Measurements from ENCODE around the gene MR1.

MR1 gene

DNA sequence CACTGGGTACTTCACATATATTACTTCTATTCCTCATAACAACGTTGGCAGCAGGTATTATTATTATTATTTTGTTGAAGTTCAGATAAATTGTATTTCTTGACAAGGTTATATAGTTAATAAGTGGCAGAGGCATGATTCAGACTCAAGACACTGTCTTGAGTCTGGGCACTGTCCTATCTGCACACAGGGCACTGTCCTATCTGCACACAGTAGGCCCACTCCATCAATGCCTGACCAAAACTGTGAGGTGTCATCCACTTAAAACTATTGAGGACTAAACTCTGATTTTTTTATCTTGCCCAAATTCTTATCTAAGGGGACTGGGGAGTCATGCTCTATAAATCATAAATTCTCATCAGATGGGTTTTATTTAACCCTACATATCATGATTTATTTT is 30.9 kb downstream of the MR1 start:
- no peak for DNase-seq

DNA sequence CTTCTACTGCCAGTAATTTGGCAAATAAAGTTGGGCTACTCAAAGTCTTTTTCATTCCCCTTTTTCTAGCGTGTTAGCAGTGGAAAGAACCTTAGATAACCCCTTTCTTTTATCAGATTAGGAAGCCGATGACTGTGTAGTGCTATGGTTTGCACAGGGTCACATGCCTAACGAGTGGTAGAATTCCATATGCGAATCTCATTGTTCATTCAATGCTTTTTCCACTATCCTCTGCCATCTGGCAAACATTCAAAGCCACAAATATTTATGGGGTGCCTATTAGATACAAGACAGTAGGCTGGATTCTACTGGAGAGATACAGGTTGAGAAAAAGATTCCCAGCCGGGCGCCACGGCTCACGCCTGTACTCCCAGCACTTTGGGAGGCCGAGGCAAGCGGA is 39.9 kb downstream of the MR1 start:
- DNase-seq, result no peak

DNA sequence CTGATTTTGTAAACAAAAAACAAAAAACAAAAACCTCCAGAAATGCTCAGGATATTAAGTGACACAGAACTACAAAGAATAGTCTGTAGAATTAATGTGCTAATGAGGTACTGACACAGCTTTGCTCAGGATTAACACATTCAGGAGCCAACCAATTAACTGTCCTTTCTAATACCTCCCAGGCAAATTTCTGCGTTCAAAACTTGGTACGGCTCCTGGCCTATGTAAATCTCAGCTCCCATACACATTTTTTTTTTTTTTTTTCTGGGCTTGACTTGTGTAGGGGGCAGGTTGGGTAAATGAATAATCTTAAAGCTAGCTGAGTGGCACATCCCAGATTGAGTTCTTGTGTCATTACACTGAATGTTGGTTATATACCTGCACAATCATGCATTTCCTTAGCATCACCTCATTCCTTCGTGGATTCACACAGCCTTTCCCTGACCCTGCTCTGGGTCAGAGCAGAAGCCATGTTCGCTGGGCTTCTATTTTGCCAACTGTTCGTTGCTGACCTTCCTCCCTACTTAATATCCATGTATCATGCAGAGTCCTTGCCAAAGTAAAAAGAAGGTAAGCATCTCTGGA is 42.1 kb downstream of the MR1 start:
- DNase-seq, result no peak

DNA sequence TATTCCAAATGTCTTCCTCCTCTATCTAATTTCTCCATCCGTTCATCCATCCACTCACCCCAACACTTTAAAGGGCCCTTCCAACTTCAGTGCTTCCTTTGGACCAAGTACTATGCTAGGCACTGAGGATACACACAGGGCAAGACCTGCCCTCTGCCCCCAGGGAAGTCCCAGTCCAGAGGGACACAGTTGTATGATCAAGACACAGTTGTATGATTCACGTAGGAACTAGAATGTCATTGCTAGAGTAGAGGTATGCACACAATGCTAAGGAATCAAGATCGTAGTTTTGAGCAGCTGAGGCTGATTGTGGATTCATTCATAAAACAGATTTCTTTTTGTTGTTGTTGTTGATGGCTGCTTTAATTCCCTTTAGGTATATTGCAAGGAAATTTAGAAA is 43.1 kb downstream of the MR1 start:
- DNase-seq, result no peak

DNA sequence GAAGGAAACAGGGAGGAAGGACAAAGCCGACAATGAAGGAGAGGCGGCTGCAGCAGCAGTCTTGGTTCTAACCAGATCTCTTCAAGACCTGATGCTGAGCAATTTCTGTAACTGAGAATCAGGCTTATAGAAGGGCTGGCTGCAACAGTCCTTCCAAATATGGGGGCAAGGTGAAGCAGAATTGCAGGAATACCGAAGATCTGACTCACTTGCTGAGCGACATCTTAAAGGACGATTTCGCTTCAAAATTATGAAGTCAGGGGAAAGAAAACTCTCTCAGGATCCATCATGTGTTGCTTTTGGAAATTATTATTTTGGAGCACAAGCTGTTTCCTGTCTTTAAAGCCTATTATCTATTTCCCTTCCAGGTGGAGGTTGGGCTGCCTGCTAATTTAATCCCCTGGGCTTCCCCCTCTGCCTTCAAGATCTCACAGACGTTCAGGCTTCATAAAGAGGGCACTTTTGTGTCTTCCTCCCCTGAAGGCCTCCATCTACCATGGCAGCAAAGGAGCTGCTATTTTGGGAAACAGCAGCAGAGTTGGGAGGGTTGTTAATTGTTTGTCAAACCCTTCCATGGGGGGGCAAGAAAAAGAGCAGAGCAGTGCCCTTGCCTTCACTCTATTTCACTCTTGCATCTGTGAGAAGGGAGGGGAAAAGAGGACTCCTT is 43.9 kb downstream of the MR1 start:
- no peak for DNase-seq

DNA sequence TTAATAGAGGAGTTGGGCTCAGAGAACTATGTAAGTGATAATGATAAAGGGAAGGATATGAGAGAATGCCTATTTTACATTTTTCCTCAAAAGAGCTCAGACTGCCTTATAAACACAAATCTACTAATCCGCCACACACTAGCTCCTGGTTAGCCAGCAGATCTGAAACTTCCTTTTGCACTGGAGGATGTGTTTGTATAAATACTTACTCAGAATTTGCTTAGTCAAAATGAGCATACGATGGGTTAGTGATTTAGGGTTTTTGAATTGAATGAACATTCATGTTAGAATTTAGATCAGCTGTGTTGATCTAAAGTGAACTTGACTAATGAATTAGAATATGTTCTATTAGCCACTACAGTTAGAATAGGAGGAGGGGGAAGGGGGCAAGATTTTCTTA is 45.6 kb downstream of the MR1 start:
- DNase-seq, result no peak

DNA sequence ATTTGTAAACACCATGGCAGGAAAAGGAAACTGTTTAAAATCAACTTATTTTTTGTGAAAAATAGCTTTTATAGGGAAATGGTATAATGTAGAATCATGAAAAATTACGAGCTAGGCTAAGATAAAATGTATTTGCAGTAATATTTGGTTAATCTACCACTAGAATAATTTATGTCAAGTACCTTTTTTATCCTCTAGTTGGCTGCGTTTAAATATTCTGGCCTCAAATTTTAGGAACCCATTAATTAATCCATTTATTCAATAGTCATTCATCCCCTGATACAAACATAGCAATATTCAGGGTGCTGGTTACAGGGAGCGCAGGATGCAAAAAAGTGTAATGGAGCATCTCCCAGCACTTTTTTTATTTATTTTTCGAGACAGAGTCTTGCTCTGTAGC is 46.1 kb downstream of the MR1 start:
- DNase-seq, result no peak

DNA sequence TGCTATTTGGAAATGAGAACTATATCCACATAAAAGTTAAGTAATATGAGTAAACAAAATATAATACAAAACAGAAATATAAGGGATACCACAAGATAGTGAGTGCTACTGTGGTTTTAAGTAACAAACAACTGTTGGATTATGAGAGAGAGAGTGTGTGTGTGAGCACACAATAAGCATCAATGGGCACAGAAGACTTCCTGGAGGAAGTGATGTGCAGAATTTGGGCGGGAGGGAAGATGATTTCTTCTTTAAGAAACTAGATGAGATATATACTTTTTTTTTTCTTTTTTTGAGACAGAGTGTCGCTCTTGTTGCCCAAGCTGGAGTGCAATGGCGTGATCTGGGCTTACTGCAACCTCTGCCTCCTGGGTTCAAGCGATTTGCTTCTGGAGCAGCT is 46.8 kb downstream of the MR1 start:
- no peak for DNase-seq

DNA sequence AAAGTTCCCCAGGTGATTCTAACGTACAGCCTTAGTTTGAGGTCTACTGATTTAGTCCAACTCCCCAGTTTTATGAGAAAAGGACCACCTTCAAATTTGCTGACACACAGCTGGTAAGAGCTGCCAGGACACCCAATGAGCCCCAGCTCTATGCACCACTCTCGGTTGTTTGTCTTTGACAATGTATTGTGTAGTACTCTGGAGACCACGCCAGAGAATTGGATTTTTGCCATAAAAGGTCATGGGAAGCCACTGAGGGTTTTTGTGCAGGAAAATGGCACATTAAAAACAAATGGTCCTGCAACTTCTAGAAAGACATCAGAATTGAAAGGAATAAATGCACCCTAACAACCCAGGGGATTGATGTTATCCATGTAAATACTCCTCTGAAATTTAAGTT is 47.6 kb downstream of the MR1 start:
- DNase-seq, result no peak

DNA sequence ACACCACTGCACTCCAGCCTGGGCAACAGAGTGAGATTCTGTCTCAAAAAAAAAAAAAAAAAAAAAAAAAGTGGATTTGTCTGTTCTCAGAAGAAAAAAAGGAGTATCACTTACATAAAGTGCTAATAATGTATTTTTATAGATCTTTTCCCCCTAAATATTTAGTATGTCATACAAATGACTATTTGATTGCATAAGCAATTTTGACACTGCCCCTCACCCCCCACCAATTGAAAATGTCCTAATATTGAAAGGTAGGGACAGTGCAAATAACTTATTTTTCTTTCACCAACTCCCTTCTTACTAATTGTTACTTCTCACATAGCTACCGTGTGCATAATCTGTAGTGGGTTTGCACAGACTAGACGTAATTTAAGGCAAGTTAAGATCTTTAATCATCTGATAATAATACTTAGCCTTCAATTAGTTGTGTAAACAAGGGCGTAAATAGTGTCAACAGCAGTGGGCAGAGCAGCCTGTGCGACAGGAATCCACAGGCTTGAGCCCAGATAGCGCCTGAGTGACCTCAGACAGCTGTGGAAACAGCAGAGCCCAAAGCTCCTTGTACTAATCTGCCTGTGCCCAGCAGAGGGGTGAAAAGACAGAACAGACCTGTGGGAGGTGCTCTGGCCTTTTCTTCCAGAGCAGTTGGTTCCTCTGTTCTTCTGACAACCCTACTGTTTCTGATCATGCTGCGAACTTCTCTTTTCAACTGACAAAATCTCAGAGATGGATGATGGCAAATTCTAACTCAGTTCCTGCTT is 50.2 kb downstream of the MR1 start:
- peak; percentile 78 for DNase-seq

DNA sequence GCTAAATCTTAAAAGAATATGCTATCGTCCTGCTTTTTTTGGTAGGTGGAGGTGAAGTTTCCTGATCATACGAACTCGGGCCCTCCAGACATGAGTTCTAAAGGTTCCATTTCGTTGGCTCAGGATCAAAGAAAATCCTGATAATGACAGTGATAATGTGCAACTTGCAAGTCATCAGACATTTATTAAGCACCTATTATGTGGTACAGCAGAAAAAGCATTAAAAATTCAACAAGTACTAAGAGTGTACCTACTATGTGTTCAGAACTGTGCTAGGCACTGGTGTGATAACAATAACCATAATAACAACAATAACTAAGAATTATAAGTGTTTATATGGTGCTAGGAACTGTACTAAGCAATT is 50.8 kb downstream of the MR1 start:
- no peak for DNase-seq

DNA sequence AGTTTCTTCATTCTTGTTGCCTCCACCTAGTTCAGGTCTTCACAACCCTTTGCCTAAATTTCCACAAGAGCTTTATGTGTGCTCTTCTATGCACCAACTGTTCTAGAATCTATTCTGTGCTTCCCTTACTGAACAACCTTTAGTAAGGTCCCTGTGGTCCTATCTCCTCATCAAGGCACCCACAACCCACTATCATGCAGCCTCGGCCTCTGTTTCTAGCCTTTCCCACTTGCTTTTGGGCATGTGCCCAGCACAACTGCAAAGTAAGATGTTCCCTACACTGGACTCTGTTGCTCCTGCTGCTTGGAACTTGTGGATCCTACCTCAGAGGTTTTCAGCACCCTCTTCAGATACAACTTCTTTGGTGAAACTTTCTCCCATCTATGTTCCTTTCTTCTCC is 52.3 kb downstream of the MR1 start:
- no peak for DNase-seq

DNA sequence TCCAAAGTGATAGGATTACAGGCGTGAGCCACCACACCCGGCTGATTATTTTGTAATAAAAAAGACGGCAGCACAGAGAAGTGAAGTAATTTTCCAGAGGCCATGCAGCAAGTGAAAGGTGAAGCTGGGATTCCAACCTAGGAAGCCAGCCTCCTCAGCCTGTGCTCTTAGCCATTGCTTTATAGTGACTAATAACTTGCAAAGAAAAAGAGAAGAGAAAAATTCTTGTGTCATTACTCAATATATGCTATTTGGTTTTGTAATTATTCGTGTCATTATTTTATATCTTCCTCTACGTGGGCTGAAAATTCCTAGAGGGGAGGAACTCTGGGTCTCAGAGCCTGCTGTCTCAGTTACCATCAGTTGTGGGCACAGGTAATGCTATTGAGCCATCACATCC is 53.1 kb downstream of the MR1 start:
- DNase-seq, result no peak

DNA sequence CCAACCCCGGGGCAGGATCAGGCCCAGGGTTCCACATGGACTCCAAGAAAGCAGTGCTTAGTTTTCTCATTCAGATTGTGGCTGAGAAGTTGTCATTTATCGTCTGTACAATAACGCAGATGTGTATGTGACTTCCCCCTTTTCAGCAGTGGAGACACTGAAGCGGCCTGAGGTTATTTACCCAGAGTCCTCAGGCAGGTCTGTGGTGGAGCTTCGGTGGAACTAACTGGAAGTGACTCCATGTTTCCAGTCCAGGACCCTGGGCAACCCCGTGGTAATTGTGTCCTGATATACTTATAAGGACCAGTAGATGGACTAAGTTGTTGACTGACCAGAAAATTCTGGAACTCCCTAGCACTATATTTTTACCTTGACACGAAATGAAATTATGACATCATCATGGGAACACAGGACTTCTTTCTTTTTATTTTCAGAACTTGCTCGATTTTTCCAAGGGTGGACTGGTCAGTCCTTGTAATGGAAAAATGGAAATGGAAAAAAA is 53.7 kb downstream of the MR1 start:
- DNase-seq, result peak; percentile 37

DNA sequence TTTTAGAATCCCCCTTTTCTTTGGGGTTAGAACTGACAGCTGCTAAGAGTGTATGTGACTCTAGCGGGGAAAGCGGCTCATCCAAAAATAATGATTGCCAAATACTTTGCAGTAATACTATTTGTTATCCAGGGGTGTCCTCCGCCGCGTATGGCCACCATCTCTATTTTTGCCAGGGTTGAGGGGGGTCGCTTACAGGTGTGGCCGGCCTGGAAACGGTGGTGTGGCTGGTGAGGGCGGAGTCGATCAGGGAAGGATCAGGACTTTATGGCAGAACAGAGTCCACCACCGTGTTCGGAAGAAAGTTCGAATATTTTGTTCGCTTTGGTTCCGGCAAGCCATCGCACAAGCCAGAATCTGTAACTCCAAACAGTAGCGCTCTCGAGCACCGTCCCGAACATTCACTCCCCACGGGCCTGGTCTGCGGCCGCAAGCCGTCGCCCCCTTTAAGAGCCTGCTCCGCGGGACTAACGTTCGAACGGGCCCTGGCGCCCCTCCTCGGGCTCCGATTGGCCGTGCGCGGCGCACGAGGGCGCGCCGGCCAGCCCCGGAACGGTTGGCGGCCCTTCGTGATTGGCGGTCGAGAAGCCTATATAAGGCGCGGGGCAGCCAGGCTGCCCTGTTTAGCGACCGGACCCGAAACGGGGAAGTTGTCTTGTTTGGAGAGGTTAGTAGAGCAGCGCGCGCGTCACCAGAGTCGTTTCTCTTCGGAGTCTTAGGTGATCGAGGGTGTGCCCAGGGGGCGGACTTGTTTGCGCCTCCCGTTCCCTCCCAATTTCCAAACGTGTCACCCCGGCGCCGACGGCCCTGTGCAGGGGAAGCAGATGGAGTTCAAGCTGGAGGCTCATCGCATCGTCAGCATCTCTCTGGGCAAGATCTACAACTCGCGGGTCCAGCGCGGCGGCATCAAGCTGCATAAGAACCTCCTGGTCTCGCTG is 54.6 kb downstream of the MR1 start, which contains the start of gene IER5:
TSS of gene IER5 (plus strand) at position 622 of the 938 bp plus-strand sequence. CDS start at position 825, 203 bp downstream.
- DNase-seq, result peak; percentile 97

DNA sequence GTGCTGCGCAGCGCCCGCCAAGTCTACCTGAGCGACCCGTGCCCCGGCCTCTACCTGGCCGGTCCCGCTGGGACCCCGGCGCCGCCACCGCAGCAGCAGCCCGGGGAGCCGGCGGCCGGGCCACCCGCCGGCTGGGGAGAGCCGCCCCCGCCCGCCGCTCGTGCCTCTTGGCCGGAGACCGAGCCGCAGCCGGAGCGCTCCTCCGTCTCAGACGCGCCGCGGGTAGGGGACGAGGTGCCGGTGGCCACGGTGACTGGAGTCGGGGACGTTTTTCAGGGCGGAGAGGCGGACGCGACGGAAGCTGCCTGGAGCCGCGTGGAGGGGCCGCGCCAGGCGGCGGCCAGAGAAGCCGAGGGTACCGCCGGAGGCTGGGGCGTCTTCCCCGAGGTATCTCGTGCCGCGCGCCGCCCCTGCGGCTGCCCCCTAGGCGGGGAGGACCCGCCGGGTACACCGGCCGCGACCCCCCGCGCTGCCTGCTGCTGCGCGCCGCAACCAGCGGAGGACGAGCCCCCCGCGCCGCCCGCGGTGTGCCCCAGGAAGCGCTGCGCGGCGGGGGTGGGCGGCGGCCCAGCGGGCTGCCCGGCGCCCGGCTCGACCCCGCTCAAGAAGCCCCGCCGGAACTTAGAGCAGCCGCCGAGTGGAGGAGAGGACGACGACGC is 55.4 kb downstream of the MR1 start:
- DNase-seq, result peak; percentile 42

DNA sequence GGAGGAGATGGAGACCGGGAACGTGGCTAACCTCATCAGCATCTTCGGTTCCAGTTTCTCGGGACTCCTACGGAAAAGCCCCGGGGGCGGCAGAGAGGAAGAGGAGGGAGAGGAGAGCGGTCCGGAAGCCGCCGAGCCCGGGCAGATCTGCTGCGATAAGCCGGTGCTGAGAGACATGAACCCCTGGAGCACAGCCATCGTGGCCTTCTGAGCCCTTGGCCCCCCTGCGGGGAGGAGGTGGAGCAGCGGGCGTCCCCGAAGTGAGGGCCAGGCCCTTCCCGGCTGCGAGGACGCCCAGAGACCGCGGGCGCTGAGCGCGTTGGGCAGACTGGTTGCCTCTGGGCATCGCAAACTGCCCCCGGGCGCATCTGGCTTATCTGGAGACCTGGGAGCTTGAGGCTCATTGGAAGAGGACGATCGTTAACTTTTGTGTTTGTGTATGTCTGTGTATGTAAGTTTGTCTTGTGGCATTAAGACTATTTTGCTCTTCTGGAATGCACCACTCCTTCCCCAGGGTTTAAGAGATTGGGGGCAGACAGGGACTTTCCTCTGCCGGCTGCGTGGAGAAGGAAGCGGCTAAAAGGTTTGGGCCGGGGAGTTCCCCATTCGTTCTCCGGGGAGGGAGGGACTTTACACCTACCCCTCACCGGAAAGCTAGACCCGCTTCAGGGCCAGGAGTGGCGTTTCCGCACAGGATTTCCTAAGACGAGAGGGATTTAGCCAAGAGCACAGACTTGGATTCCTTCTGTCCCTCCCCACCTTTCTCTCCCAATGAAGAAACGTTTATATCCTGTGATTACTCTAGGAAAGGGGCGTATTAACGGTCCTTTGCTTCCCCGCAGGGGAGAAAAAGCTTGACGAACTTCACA is 56.1 kb downstream of the MR1 start:
- peak; percentile 92 for DNase-seq

DNA sequence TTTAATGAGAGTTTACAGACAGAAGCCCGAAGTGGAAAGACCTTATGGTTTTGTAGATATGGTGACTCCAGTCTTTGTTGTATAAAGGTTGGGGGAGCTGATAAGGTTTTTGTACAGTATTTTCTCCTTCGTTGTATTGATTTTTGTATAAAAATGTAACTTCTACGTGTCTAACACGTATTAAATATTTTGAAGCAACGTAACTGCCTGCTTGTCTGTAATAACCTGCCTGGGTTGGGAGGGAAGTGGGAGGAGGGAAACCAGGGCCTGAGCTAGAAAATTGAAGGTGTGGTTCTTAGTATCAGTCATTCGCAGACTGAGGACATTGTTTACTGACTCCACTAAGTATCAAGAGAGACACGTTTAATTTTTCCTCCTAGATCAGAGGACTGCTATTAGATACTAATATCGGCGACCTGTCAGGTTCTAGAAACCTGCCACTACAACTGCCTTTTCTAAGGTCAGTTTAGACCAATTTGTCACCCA is 56.9 kb downstream of the MR1 start:
- DNase-seq, result peak; percentile 69

DNA sequence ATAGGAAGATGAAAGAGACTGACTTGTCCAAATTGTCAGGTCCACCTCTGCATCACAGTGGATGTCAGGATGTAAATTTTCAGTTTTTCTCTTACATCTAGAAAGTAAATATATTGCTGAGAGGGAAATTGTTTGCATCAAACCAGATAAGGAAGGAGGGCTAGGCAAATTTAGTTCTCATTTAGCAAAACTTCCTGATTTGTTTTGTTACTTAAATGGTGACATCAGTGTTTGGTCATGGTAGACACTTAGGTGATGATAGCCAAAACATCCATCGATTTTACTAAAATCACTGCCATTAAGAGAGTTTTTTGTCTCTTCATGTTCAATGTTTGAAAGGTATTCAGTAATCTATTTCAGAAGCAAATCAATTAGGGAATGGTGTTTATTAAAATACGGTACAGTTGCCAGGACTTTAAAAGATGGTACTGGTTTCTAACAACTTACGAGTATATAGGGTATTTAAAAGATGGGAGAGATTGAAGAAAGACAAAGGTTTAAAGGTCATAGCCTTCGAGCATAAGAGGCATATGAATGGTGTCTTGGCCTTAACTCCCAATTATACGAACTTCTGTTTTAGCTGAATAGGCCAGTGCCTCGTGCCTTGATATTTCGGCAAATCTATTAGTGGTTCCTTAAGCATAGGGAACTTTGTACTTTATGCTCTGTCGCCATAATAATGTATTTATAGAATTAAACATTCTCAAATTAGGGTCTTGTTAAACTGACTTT is 57.7 kb downstream of the MR1 start:
- DNase-seq, result no peak

DNA sequence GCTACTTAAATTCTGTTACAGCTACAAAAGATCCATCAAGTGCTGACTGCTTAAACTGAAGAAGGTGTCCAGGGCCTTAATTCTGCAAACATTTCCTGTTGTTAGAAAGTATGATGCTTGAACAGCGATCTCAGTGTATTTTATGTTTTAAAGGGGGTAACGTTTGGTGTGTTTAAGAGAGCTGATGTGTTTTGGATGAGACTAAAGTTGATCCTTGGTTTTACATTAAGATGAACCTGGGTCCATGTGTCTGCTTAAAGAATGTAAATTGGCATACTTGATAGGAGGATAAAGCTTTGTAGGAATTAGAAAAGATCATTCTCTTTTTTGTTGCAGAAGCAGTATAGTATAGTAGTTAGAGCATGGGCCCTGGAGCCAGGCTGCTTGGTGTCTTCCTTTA is 58.3 kb downstream of the MR1 start:
- no peak for DNase-seq

All from CD4-positive, alpha-beta T cell treated with Interleukin-10 for 1 hour (primary cell).